DMS114 treated with DMSO at 0.1 percent for 48 hours (cell line): ENCODE results near the gene TMEM175.

Source experiments
- DNase-seq: peaks from one replicate; lab custom pipeline; 2025; ENCODE audit not compliant: unreplicated experiment; lab: John Stamatoyannopoulos, UW

The TMEM175 gene

DNA sequence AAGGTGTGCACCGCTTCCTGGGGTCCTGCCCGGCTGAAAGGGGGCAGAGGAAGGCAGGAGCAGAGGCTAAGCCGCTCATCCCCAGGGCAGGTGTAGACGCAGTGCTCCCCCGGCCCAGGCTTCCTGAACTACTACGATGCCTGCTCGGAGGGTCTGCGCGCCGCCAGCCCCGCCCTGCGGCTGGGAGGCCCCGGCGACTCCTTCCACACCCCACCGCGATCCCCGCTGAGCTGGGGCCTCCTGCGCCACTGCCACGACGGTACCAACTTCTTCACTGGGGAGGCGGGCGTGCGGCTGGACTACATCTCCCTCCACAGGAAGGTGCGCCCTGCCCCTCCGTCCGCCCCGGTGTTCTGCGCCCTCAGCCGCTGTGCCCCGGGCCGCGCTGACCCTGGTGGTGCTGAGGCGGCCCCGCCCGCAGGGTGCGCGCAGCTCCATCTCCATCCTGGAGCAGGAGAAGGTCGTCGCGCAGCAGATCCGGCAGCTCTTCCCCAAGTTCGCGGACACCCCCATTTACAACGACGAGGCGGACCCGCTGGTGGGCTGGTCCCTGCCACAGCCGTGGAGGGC is 69.4 kb downstream of the TMEM175 start:
- DNase-seq, result no peak

DNA sequence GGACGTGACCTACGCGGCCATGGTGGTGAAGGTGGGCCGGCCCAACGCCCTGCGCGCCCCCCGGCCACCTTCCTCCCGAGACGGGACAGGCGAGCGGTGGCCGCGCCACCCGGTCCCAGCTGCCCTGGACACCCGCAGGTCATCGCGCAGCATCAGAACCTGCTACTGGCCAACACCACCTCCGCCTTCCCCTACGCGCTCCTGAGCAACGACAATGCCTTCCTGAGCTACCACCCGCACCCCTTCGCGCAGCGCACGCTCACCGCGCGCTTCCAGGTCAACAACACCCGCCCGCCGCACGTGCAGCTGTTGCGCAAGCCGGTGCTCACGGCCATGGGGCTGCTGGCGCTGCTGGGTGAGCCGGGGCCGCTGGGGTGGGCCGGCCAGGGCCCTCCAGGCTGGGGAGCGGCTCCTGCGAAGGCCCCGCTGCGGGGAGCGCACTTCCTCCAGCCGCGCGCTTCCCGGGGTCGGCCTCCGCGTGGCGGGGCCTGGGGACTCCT is 69.9 kb downstream of the TMEM175 start:
- no peak for DNase-seq

DNA sequence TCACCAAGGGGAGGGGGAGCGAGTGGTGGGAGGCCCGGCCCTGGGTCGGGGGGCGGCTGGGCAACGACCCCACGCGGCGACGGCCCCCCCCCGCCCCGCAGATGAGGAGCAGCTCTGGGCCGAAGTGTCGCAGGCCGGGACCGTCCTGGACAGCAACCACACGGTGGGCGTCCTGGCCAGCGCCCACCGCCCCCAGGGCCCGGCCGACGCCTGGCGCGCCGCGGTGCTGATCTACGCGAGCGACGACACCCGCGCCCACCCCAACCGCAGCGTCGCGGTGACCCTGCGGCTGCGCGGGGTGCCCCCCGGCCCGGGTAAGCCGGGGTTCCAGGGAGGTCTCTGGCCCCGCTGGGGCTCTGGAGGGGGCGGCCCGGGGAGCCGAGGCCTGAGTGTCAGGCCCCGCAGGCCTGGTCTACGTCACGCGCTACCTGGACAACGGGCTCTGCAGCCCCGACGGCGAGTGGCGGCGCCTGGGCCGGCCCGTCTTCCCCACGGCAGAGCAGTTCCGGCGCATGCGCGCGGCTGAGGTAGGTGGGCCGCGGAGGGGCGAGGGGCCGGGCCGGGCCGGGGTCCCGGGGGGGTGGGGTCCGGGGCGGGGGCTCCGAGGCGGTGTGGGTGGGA is 70.5 kb downstream of the TMEM175 start:
- no peak for DNase-seq

DNA sequence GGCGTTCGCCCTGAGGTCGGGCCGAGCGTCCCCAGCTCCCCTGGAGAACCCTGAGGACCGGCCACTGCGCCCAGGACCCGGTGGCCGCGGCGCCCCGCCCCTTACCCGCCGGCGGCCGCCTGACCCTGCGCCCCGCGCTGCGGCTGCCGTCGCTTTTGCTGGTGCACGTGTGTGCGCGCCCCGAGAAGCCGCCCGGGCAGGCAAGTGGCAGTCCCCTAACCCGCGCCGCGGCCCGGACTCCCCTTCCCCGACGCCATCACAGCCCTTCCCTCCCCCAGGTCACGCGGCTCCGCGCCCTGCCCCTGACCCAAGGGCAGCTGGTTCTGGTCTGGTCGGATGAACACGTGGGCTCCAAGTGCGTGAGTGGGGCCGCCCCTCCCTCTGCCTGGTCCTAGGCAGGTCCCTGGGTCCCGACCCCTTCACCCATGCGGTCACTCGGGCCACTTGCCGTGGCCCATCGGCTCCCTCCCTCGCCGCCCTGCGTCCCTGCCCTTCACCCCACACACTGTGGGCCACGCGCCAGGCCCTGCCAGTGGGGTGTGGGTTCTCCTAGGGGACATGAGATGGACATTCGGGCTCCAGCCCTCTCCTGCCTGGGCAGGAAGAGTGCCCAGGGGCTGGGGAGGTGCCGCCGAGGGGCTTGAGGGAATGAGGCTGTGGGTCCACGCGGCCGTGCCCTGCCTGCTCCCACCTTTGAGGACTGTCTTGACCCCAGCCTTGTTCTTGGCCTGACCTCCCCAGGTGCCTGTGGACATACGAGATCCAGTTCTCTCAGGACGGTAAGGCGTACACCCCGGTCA is 71.2 kb downstream of the TMEM175 start:
- DNase-seq, result no peak

DNA sequence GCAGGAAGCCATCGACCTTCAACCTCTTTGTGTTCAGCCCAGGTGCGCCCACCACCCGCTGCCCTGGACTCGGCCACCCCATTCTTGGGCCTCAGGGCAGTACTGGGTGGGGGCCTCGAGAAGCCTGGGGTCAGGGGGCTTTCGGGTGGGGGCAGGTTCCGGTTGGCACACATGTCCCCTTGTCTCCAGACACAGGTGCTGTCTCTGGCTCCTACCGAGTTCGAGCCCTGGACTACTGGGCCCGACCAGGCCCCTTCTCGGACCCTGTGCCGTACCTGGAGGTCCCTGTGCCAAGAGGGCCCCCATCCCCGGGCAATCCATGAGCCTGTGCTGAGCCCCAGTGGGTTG is 71.8 kb downstream of the TMEM175 start:
- DNase-seq, result no peak

DNA sequence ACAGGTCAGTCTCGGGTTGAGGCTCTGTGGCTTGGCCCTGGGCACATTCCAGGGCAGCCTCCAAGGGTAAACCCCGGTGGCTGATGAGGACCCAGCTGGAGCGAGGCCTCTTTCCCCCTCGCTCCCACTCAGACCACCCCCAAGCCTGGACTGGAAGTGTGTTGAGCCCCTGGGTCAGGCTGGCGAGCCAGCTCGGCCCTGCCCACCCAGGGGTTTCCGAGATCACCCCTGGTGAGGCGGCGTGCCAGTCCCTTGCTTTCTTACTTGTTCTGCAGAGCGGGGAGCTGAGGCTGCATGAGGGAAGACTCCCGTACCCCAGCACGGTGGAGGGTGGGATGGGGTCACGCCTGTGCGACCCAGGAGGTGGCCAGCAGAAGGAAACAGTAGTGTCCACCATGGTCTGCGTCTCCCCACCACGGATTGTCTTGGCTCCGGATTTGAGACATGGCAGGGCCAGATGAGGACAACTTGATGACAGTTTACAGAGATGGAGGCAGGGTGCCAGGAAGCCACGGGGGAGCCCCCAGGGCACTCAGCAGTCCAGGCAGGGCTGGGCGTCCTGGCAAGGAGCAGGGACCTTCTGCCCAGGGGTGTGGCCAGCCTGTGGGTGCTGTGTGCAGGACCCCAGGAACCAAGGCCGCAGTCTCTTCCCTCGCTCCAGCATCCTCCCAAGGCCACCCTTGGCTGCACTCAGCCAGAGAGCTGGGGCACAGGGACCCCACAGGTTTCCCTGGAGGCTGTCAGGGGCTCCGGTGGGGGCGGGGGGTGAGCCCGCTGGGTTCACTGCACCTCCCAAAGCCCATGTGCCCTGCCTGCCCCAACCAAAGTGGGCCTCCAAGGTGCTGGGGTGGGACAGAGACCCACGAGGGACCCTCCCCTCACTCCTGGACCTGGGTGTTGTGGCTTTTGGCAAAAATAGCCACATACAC is 72.6 kb downstream of the TMEM175 start:
- no peak for DNase-seq

DNA sequence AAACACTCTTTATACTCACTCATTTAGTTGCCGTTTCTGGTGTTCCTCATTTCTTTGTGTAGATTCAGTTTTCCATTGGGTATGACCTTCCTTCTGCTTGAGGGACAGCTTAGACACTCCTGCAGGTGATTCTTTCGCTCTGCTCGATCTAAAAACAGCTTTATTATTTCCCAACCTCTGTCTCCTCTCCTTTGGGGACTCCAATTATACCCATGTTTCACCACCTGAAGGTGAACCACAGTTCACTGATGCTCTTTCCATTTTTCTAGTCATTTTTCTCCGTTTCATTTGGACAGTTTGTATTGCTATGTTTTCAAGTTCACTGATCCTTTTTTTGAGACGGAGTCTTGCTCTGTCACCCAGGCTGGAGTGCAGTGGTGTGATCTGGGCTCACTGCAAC is 74.6 kb downstream of the TMEM175 start:
- DNase-seq, result no peak
